CD8-positive, alpha-beta memory T cell (primary cell): ENCODE data around the gene ARV1. TPM values are rescaled to one million over a fixed set of nuclear protein-coding genes. Genes with fewer than 3 reads are reported as not detected.

Experiments
- CTCF ChIA-PET: fragments of 350-600 bp; sonication (Branson Sonifier 250); formaldehyde crosslinking; loops from one replicate; lab custom pipeline; 2021; ENCODE audit warnings: antibody characterized with exemption; lab: Charles Lee
- POLR2A ChIA-PET: fragments of 350-600 bp; sonication (Branson Sonifier 250); formaldehyde crosslinking; loops from one replicate; lab custom pipeline; 2021; ENCODE audit warnings: antibody characterized with exemption; lab: Charles Lee
- DNase-seq, 5 donors: peaks; one replicate each; pipeline versions ENCODE4 v3.0.0 to v3.0.0-alpha.2; 2020 to 2022; ENCODE audit warnings: mixed read lengths in 1 of 5
- H3K27ac ChIP-seq: one replicate; pipeline ENCODE4 v1.7.0; 2013; ENCODE audit warnings: low read depth, mild to moderate bottlenecking, low read length, moderate library complexity
- H3K27me3 ChIP-seq: 2 replicates; pipeline ENCODE4 v1.7.0; 2013; ENCODE audit warnings: low read length, mild to moderate bottlenecking; ENCODE audit not compliant: insufficient read depth, poor library complexity, severe bottlenecking
- H3K36me3 ChIP-seq: 2 replicates; pipeline ENCODE4 v1.7.0; 2013; ENCODE audit warnings: mild to moderate bottlenecking, low read length, moderate library complexity; ENCODE audit not compliant: insufficient read depth
- H3K4me1 ChIP-seq: 2 replicates; pipeline ENCODE4 v1.7.0; 2013; ENCODE audit warnings: mild to moderate bottlenecking, low read length, moderate library complexity; ENCODE audit not compliant: insufficient read depth
- H3K4me3 ChIP-seq: 2 replicates; pipeline ENCODE4 v1.7.0; 2013; ENCODE audit warnings: mild to moderate bottlenecking, low read length
- H3K9me3 ChIP-seq: 2 replicates; pipeline ENCODE4 v1.7.0; 2013; ENCODE audit warnings: mild to moderate bottlenecking, low read length
- H3K27ac Mint-ChIP-seq, 8 donors: one replicate each; pipeline ENCODE4 v1.8.0; 2020 to 2021; ENCODE audit warnings: mixed read lengths in 8 of 8, mild to moderate bottlenecking in 6 of 8, inconsistent platforms in 3 of 8, moderate library complexity in 3 of 8
- H3K27me3 Mint-ChIP-seq, 2 donors: one replicate each; pipeline ENCODE4 v1.8.0; 2020 to 2021; ENCODE audit warnings: mixed read lengths in 2 of 2, mild to moderate bottlenecking in 1 of 2, moderate library complexity in 1 of 2
- H3K36me3 Mint-ChIP-seq, 3 donors: one replicate each; pipeline ENCODE4 v1.8.0; 2020 to 2021; ENCODE audit warnings: mixed read lengths in 3 of 3, inconsistent platforms in 1 of 3, mild to moderate bottlenecking in 1 of 3
- H3K4me1 Mint-ChIP-seq, 3 donors: one replicate each; pipeline ENCODE4 v1.8.0; 2020 to 2021; ENCODE audit warnings: mixed read lengths in 3 of 3, inconsistent platforms in 1 of 3, mild to moderate bottlenecking in 1 of 3
- H3K4me3 Mint-ChIP-seq, 7 donors: one replicate each; pipeline ENCODE4 v1.8.0; 2020 to 2021; ENCODE audit warnings: mixed read lengths in 7 of 7, mild to moderate bottlenecking in 6 of 7, moderate library complexity in 4 of 7, inconsistent platforms in 2 of 7
- H3K9me3 Mint-ChIP-seq, 5 donors: one replicate each; pipeline ENCODE4 v1.8.0; 2020 to 2022; ENCODE audit warnings: mixed read lengths in 5 of 5, mild to moderate bottlenecking in 3 of 5, moderate library complexity in 2 of 5, inconsistent platforms in 1 of 5
- polyA plus RNA-seq: library from polyadenylated mRNA; unstranded; fragments of 300-500 nt; fragmentation: Illumina TruSeq; gene quantifications from one replicate; pipeline ENCODE4 v1.2.3, GENCODE V29; 2021
- total RNA-seq, 2 experiments: library from RNA; stranded (reverse); gene quantifications; one replicate each; pipeline ENCODE4 v1.2.3, GENCODE V29; 2021

ARV1 gene
- total and polyA plus RNA-seq, 3 experiments from 2014 or later = 21.2 to 27.6 (median 21.4) TPM

DNA sequence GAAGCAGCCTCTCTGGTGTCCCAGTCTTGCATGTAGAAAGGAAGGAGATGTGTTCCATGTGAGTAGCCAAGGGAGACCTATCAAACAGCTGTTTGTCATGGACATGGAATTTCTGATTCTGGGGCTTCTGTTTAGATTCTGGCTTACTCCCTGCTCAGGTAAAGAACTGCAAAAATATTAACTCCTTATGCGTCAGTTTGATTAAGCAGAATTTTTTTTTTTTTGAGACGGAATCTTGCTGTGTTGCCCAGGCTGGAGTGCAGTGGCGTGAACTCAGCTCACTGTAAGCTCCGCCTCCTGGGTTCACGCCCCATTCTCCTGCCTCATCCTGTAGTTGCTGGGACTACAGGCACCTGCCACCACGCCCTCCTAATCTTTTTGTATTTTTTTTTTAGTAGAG is 6.8 kb downstream of the ARV1 start:
- H3K36me3 Mint-ChIP-seq = peaks cover 0 to 41% (median 12%) of the 10 kb centered on the region in 3 donors
- H3K27me3 ChIP-seq = no peaks in the 10 kb centered on the region
- H3K4me3 Mint-ChIP-seq = no peak overlapping the region
- peaks cover 4 to 42% (median 38%) of the 10 kb centered on the region in 3 donors for H3K4me1 Mint-ChIP-seq
- H3K36me3 ChIP-seq = no peaks in the 10 kb centered on the region
- DNase-seq = no peak
- H3K27me3 Mint-ChIP-seq = no peaks in the 10 kb centered on the region
- H3K27ac ChIP-seq = peak overlapping the region; percentile 13
- H3K27ac Mint-ChIP-seq = peak overlapping the region in 2 of 8 donors; percentile 4 to 36
- ChIA-PET POLR2A (no interaction called here), CTCF (no interaction called here)
- peaks cover 4% of the 10 kb centered on the region for H3K4me1 ChIP-seq
- H3K4me3 ChIP-seq = no peak overlapping the region
- no peaks in the 10 kb centered on the region for H3K9me3 ChIP-seq
- H3K9me3 Mint-ChIP-seq = no peaks in the 10 kb centered on the region

DNA sequence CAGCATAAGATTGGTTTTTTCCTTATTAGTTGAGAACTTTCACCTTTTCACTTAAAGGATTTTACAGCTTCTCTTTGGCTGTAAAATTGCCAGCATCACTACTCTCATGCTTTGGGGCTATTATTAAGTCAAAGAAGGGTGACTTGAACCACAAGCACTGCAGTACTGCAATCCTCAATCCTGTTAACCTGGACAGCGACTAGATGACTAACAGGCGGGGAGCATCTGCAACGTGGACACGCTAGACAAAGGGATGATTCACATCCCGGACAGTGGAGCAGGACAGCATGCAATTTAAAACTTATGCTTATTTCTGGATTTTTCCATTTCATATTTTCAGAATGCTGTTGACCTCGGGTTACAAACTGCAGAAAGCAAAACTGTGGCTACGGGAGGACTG is 8.1 kb downstream of the ARV1 start:
- no peak overlapping the region for H3K4me3 Mint-ChIP-seq
- CTCF ChIA-PET = interaction anchor here (1.2 kb wide), 1 partner anchor 8 kb away, joined by 3 read pairs; the partner anchor contains the start of genes ARV1 and TTC13
- Histone ChIP-seq H3K36me3 (peaks cover 7% of the 10 kb centered on the region), H3K4me3 (no peak overlapping the region), H3K27ac (no peak overlapping the region), H3K9me3 (no peaks in the 10 kb centered on the region), H3K27me3 (no peaks in the 10 kb centered on the region), H3K4me1 (peaks cover 4% of the 10 kb centered on the region)
- DNase-seq = no peak
- no peaks in the 10 kb centered on the region for H3K9me3 Mint-ChIP-seq
- no peaks in the 10 kb centered on the region for H3K27me3 Mint-ChIP-seq
- H3K4me1 Mint-ChIP-seq = peaks cover 4 to 42% (median 38%) of the 10 kb centered on the region in 3 donors
- POLR2A ChIA-PET = no interaction called here
- no peak overlapping the region for H3K27ac Mint-ChIP-seq
- peaks cover 9 to 52% (median 17%) of the 10 kb centered on the region in 3 donors for H3K36me3 Mint-ChIP-seq

DNA sequence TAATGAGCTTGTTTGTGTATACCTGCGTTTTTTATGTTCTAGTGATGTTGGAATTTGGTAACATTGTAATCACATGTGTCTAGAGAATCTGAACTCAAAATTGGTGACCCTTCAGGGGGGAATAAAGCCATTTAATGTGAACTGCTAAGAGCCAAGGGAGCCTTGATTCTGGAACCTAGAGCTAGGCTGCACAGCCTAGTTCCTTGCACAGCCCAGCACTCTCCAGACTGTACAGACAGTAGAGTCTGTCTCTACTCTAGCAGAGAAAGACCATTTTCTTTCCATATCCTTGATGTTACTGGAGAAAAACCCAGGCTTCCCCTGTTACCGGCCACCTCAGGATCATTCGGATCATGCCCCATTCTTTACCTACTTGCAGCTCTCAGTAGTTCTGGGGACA is 8.6 kb downstream of the ARV1 start:
- Histone ChIP-seq H3K27ac (no peak overlapping the region), H3K9me3 (no peaks in the 10 kb centered on the region), H3K27me3 (no peaks in the 10 kb centered on the region), H3K4me1 (peaks cover 4% of the 10 kb centered on the region), H3K36me3 (peaks cover 8% of the 10 kb centered on the region), H3K4me3 (no peak overlapping the region)
- Mint-ChIP-seq H3K27me3 (no peaks in the 10 kb centered on the region), H3K4me3 (no peak overlapping the region), H3K9me3 (no peaks in the 10 kb centered on the region), H3K4me1 (peaks cover 4 to 42% (median 38%) of the 10 kb centered on the region in 3 donors), H3K27ac (peak overlapping the region in 2 of 8 donors; percentile 9 to 29), H3K36me3 (peaks cover 12 to 57% (median 21%) of the 10 kb centered on the region in 3 donors)
- POLR2A ChIA-PET = no interaction called here
- DNase-seq = no peak
- CTCF ChIA-PET = interaction anchor here (1.2 kb wide), 1 partner anchor 9 kb away, joined by 3 read pairs; the partner anchor contains the start of genes ARV1 and TTC13

DNA sequence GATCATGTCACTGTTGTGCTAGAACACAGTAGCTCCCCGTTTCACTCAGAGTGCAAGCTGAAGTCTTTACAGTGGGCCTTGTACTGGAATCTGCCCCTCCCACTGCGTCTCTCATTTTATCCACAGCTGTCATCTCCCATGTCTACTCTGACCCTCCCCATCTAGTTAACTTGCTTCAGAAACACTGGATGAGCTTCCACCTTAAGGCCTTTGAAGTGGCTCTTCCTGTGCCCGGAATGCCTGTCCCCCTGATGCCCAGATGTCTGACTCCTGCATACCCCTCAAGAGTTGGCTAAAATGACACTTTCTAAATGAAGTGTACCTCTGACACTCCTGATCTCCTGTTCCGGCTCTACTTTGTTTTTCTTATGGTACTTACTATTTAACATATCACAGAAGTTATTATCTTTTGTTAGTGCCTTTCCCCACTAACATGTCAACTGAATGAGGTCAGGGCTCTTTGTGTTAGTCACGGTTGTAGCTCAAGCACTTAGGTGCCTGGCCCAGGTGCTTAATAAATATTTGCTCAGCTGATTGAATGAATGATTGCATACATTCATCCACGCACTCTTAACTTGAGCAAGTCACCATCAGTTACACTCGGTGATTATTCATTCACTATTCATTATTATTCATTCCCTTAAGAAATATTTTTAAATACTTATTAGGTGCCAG is 13.3 kb downstream of the ARV1 start:
- ChIA-PET POLR2A (no interaction called here), CTCF (interaction anchor here (1.5 kb wide), 1 partner anchor 13 kb away, joined by 4 read pairs; the partner anchor contains the start of genes ARV1 and TTC13)
- no peak overlapping the region for H3K27ac ChIP-seq
- H3K27me3 Mint-ChIP-seq = no peaks in the 10 kb centered on the region
- H3K4me3 ChIP-seq = no peak overlapping the region
- peaks cover 12 to 53% (median 32%) of the 10 kb centered on the region in 3 donors for H3K36me3 Mint-ChIP-seq
- H3K4me1 Mint-ChIP-seq = peaks cover 0 to 14% (median 3%) of the 10 kb centered on the region in 3 donors
- no peaks in the 10 kb centered on the region for H3K27me3 ChIP-seq
- H3K4me1 ChIP-seq = no peaks in the 10 kb centered on the region
- H3K36me3 ChIP-seq = peaks cover 21% of the 10 kb centered on the region
- H3K4me3 Mint-ChIP-seq = peak overlapping the region in 1 of 7 donors; percentile 16
- no peaks in the 10 kb centered on the region for H3K9me3 ChIP-seq
- H3K9me3 Mint-ChIP-seq = no peaks in the 10 kb centered on the region
- DNase-seq = no peak
- no peak overlapping the region for H3K27ac Mint-ChIP-seq

DNA sequence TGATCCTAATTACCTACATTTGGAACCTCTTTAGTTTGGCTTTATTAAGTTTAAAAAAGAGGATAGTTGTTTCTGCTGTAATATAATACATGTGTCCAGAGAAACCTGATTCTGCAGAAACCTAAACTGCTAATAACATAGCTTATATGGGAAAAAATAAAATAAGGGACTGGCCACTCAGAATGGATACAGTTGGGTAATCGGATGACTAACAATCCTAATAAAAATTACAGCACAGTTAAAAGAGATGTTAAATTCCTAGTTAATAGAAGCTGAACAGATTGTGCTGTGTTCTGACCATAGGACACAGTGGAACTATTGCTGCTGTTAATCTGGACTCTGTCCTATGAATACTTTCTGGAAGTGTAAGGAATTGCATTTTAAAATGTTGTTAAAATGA is 16.0 kb downstream of the ARV1 start:
- CTCF ChIA-PET = no interaction called here
- H3K4me1 Mint-ChIP-seq = peaks cover 0 to under 1% (median 0%) of the 10 kb centered on the region in 3 donors

DNA sequence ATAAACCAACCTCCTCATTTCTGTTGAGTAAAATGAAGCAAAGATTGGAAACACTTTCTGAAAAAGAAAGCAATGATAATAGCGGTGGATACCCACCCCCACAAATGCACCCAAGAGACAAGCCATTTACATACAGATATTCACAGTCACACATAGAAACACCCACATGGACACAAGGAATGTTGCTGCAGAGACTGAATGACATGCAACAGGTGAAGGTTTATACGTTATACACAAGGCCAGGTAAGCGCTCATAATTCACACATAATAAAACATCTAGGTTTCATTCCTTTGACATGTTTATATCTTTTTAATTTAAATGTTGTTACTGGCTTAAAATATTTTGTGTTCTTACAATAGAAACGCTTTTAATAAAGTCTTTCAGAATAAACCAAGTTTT is 21.3 kb downstream of the ARV1 start:
- Mint-ChIP-seq H3K36me3 (peaks cover 23 to 36% (median 33%) of the 10 kb centered on the region in 3 donors), H3K27ac (no peak overlapping the region)
- CTCF ChIA-PET = no interaction called here

More for the DNA sequence above, 16.0 kb downstream of the ARV1 start:
- Mint-ChIP-seq H3K27ac (no peak overlapping the region), H3K9me3 (no peaks in the 10 kb centered on the region), H3K4me3 (no peak overlapping the region), H3K36me3 (peaks cover 12 to 42% (median 37%) of the 10 kb centered on the region in 3 donors), H3K27me3 (no peaks in the 10 kb centered on the region)
- no peaks in the 10 kb centered on the region for H3K27me3 ChIP-seq
- POLR2A ChIA-PET = no interaction called here
- no peaks in the 10 kb centered on the region for H3K9me3 ChIP-seq
- no peaks in the 10 kb centered on the region for H3K4me1 ChIP-seq
- H3K4me3 ChIP-seq = no peak overlapping the region
- no peak for DNase-seq
- peaks cover 44% of the 10 kb centered on the region for H3K36me3 ChIP-seq
- H3K27ac ChIP-seq = no peak overlapping the region

DNA sequence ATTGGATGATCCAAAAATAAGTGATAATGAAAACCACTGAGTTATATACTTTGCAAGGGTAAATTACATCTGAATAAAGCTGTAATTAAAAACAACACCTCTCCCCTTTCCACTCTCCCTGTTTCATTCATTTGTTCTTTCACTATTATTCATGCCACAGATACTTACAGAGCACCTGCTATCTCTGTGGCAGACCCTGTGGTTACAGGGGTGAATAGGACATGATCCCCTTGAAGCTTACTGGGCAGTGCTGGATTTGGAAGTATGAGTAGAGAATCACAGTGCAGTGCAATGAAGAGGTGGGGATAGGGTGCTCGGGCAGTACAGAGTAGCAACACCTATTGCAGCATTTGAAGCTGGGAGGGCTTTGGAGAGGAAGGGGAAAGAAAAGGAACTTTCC is 21.7 kb downstream of the ARV1 start:
- no peaks in the 10 kb centered on the region for H3K4me1 Mint-ChIP-seq
- ChIA-PET CTCF (no interaction called here), POLR2A (no interaction called here)
- peaks cover 19 to 40% (median 30%) of the 10 kb centered on the region in 3 donors for H3K36me3 Mint-ChIP-seq
- no peak for DNase-seq
- H3K27me3 Mint-ChIP-seq = peaks cover 0 to 2% of the 10 kb centered on the region in 2 donors
- no peak overlapping the region for H3K27ac Mint-ChIP-seq
- H3K9me3 ChIP-seq = no peaks in the 10 kb centered on the region
- no peak overlapping the region for H3K27ac ChIP-seq
- peaks cover 32% of the 10 kb centered on the region for H3K36me3 ChIP-seq
- H3K4me3 Mint-ChIP-seq = no peak overlapping the region
- H3K4me3 ChIP-seq = no peak overlapping the region
- peaks cover 20 to 32% (median 31%) of the 10 kb centered on the region in 5 donors for H3K9me3 Mint-ChIP-seq
- H3K4me1 ChIP-seq = no peaks in the 10 kb centered on the region
- H3K27me3 ChIP-seq = no peaks in the 10 kb centered on the region

More for the DNA sequence above, 21.3 kb downstream of the ARV1 start:
- POLR2A ChIA-PET = no interaction called here
- no peaks in the 10 kb centered on the region for H3K9me3 ChIP-seq
- peaks cover 17 to 28% (median 27%) of the 10 kb centered on the region in 5 donors for H3K9me3 Mint-ChIP-seq
- H3K27ac ChIP-seq = no peak overlapping the region
- H3K27me3 Mint-ChIP-seq = peaks cover 0 to 2% of the 10 kb centered on the region in 2 donors
- H3K36me3 ChIP-seq = peaks cover 34% of the 10 kb centered on the region
- no peaks in the 10 kb centered on the region for H3K4me1 ChIP-seq
- no peaks in the 10 kb centered on the region for H3K4me1 Mint-ChIP-seq
- H3K27me3 ChIP-seq = no peaks in the 10 kb centered on the region
- DNase-seq = no peak
- no peak overlapping the region for H3K4me3 ChIP-seq
- H3K4me3 Mint-ChIP-seq = no peak overlapping the region

DNA sequence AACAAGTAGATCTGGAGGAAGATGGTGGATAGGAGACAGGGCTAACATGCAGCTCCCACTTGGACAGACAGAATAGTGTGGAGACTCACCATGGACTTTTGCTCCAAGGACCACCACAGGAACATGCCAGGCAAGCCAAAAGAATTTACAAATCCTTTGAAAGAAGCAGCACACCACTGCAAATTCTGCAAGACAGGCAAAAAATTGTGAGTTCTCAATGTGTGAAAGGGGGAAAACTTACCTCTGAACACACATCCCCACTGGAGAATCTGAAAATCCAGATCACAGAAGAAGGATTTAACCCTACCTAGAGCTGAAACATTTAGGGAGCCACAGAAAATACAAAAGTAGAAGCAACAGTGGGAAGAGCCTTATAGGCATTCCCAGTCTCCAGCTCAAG is 23.0 kb downstream of the ARV1 start:
- Histone ChIP-seq H3K4me1 (no peaks in the 10 kb centered on the region), H3K27me3 (no peaks in the 10 kb centered on the region), H3K27ac (no peak overlapping the region), H3K9me3 (no peaks in the 10 kb centered on the region), H3K4me3 (no peak overlapping the region), H3K36me3 (peaks cover 27% of the 10 kb centered on the region)
- CTCF ChIA-PET = no interaction called here
- Mint-ChIP-seq H3K27ac (no peak overlapping the region), H3K9me3 (peaks cover 31 to 44% (median 44%) of the 10 kb centered on the region in 5 donors), H3K4me1 (no peaks in the 10 kb centered on the region), H3K36me3 (peaks cover 13 to 52% (median 22%) of the 10 kb centered on the region in 3 donors), H3K4me3 (no peak overlapping the region), H3K27me3 (peaks cover 0 to 2% of the 10 kb centered on the region in 2 donors)
- POLR2A ChIA-PET = interaction anchor here (0.6 kb wide), 1 partner anchor 1558 kb away, joined by 5 read pairs; no protein-coding TSS in a partner anchor
- DNase-seq = no peak
